GM10248 (cell line): Measurements from ENCODE around the gene G6PC2.

Source experiments
- CTCF ChIA-PET: fragments of 300-600 bp; sonication (Branson Sonifier 250); formaldehyde crosslinking; extraction: SDS; loops from one replicate; lab custom pipeline; 2021; ENCODE audit warnings: antibody characterized with exemption; lab: Yijun Ruan, JAX
- POLR2A ChIA-PET: fragments of 350-650 bp; sonication (Branson Sonifier 250); formaldehyde crosslinking; extraction: SDS; loops from one replicate; lab custom pipeline; 2020; ENCODE audit warnings: antibody characterized with exemption; lab: Yijun Ruan, JAX
- DNase-seq: peaks from one replicate; pipeline ENCODE4 v3.0.0; 2012; ENCODE audit errors: extremely low spot score
- CTCF ChIP-seq: IDR thresholded peaks from 2 replicates; pipeline ENCODE4 v1.5.1; 2012; ENCODE audit warnings: mild to moderate bottlenecking, low read depth; ENCODE audit errors: extremely low read depth, missing control alignments, control extremely low read depth

The G6PC2 gene

GRCh38 chr2:168897449-168897848, 3.6 kb upstream of the G6PC2 start:
- ChIA-PET POLR2A (no interaction called here), CTCF (no interaction called here)
- no peak for TF ChIP-seq CTCF
- DNase-seq: no peak

GRCh38 chr2:168903888-168904287, 2.8 kb downstream of the G6PC2 start:
- ChIA-PET POLR2A (no interaction called here), CTCF (no interaction called here)
- no peak for TF ChIP-seq CTCF
- DNase-seq: no peak

GRCh38 chr2:168904358-168904757, 3.3 kb downstream of the G6PC2 start:
- CTCF ChIA-PET: no interaction called here
- TF ChIP-seq CTCF: no peak
- POLR2A ChIA-PET: no interaction called here
- DNase-seq: no peak

- no peak for DNase-seq
- TF ChIP-seq CTCF: no peak
- CTCF ChIA-PET: no interaction called here
- POLR2A ChIA-PET: no interaction called here
These were observed 7.0 kb downstream of the G6PC2 start for GRCh38 chr2:168907940-168908662.

GRCh38 chr2:168910330-168910729, 9.2 kb downstream of the G6PC2 start:
- CTCF ChIA-PET: interaction anchor here (1.3 to 2.0 kb wide), 3 partner anchors 11 to 137 kb away, joined by 3 to 7 read pairs (median 3); no protein-coding TSS in a partner anchor
- POLR2A ChIA-PET: no interaction called here
- TF ChIP-seq CTCF: no peak
- no peak for DNase-seq

GRCh38 chr2:168912466-168912865, 11.4 kb downstream of the G6PC2 start:
- DNase-seq: no peak
- ChIA-PET CTCF (interaction anchor here (0.7 kb wide), 1 partner anchor 566 kb away, joined by 3 read pairs; no protein-coding TSS in a partner anchor), POLR2A (no interaction called here)
- TF ChIP-seq CTCF: no peak
